ENCODE measurements around the gene HCST.
A peak's percentile ranks its signal among the peaks of the same experiment; 100 is the strongest.

HCST gene

DNA sequence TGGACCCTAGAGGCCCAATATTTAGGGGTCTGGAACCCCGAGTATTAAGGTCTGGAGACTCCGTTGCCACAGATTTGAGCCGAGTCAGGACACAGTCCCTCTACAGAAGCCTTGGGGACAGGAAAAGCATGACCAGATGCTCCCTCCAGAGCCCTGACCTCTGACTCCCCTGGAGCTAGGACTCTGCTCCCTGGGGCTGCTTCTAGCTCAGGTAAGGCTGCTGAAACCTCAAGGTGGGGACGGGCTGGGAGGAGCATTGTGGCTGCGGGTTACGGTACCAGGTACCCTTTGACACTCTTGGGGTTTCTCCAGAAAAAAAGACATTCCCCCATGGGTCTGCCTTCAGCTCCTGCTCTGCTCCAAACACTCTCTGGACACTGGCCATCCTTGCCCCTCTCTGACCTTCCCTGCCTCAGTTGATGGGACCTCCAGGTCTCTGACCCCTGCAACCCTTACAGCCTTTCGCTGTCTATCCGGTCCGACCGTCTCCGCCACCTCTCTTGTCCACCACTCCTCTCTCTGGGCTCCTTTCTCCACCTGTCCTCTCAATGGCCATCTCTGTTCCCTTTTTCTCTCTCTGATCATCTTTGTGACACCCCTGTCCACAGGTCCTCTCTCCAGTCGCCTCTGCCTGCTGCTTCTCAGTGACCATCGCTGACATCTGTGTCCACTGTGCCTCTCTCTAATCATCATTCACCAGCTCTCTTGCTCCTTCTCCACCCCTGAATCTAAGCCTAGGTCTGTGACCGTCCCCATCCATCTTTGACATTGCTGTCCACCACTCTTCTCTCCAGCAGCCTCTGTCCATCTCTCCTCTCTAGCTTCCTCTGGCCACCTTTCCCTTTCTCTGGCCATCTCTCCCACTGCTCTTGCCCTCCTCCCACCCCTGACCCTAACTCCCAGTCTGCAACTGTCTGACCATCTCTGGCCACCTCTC lies 35.3 kb downstream of the HCST start:
- ATAC-seq = peak; percentile 15
- no peak for TF ChIP-seq ESRRG (CRISPR knock-in tag; IDR thresholded peaks at IDR 0.05)
- TF ChIP-seq CSDC2 (CRISPR knock-in tag; IDR thresholded peaks at IDR 0.05) = no peak
- TF ChIP-seq GLIS3 (CRISPR knock-in tag; IDR thresholded peaks at IDR 0.05) = no peak
- no peak for TF ChIP-seq RARB (CRISPR knock-in tag; IDR thresholded peaks at IDR 0.05)
- TF ChIP-seq SNAI2 (CRISPR knock-in tag; IDR thresholded peaks at IDR 0.05) = no peak
- TF ChIP-seq, protein P1, sequence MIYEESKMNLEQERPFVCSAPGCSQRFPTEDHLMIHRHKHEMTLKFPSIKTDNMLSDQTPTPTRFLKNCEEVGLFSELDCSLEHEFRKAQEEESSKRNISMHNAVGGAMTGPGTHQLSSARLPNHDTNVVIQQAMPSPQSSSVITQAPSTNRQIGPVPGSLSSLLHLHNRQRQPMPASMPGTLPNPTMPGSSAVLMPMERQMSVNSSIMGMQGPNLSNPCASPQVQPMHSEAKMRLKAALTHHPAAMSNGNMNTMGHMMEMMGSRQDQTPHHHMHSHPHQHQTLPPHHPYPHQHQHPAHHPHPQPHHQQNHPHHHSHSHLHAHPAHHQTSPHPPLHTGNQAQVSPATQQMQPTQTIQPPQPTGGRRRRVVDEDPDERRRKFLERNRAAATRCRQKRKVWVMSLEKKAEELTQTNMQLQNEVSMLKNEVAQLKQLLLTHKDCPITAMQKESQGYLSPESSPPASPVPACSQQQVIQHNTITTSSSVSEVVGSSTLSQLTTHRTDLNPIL (CRISPR knock-in tag; IDR thresholded peaks at IDR 0.05; ENCODE audit: low read depth) = no peak
- no peak for TF ChIP-seq PPARA (CRISPR knock-in tag; IDR thresholded peaks at IDR 0.05; ENCODE audit: borderline replicate concordance)
- TF ChIP-seq, protein P2, sequence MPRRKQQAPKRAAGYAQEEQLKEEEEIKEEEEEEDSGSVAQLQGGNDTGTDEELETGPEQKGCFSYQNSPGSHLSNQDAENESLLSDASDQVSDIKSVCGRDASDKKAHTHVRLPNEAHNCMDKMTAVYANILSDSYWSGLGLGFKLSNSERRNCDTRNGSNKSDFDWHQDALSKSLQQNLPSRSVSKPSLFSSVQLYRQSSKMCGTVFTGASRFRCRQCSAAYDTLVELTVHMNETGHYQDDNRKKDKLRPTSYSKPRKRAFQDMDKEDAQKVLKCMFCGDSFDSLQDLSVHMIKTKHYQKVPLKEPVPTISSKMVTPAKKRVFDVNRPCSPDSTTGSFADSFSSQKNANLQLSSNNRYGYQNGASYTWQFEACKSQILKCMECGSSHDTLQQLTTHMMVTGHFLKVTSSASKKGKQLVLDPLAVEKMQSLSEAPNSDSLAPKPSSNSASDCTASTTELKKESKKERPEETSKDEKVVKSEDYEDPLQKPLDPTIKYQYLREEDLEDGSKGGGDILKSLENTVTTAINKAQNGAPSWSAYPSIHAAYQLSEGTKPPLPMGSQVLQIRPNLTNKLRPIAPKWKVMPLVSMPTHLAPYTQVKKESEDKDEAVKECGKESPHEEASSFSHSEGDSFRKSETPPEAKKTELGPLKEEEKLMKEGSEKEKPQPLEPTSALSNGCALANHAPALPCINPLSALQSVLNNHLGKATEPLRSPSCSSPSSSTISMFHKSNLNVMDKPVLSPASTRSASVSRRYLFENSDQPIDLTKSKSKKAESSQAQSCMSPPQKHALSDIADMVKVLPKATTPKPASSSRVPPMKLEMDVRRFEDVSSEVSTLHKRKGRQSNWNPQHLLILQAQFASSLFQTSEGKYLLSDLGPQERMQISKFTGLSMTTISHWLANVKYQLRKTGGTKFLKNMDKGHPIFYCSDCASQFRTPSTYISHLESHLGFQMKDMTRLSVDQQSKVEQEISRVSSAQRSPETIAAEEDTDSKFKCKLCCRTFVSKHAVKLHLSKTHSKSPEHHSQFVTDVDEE (CRISPR knock-in tag; IDR thresholded peaks at IDR 0.05) = no peak
- TF ChIP-seq ARNTL (CRISPR knock-in tag; IDR thresholded peaks at IDR 0.05; ENCODE audit: borderline replicate concordance, low read depth) = no peak

DNA sequence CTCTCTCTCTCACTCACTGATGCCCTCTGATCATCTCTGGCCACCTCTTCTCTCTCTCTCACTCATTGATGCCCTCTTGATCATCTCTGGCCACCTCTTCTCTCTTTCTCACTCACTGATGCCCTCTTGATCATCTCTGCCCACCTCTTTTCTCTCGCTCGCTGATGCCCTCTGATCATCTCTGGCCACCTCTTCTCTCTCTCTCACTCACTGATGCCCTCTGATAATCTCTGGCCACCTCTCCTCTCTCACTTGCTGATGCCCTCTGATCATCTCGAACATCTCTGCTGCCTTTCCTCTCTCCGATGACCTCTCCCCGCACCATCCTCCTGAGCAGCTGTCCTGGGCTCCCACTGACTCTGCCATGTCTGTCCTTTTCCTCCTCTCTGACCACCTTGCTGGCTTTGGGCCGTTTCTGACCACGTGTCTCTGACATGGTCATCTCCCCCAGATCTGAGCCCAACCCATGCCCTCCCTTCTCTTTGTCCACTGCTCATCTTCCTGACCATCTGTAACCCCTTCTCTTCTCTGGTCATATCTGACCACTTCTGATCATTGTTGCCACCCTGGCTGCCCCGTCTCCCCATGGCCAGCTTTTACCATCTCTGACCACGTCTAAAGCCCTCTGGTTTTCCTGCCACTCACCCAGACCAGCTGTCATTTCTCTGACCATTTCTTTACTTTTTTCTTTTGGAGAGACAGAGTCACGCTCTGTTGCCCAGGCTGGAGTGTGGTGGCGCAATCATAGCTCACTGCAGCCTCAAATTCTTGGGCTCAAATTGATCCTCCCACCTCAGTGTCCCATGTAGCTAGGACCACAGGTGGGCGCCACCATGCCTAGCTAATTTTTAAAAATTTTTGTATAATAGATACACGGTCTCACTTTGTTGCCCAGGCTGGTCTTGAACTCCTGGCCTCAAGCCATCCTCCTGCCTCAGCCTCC lies 36.2 kb downstream of the HCST start:
- TF ChIP-seq GLIS3 (CRISPR knock-in tag; IDR thresholded peaks at IDR 0.05) (no peak), CSDC2 (CRISPR knock-in tag; IDR thresholded peaks at IDR 0.05) (no peak), ZC3H10 (CRISPR knock-in tag; IDR thresholded peaks at IDR 0.05) (no peak), TCF4 (CRISPR knock-in tag; IDR thresholded peaks at IDR 0.05; ENCODE audit: borderline replicate concordance) (no peak), PPARA (CRISPR knock-in tag; IDR thresholded peaks at IDR 0.05; ENCODE audit: borderline replicate concordance) (no peak), BACH2 (CRISPR knock-in tag; IDR thresholded peaks at IDR 0.05; ENCODE audit: borderline replicate concordance) (no peak), ZFP30 (CRISPR knock-in tag; IDR thresholded peaks at IDR 0.05) (no peak), RARB (CRISPR knock-in tag; IDR thresholded peaks at IDR 0.05) (no peak)
- TF ChIP-seq, protein P3, sequence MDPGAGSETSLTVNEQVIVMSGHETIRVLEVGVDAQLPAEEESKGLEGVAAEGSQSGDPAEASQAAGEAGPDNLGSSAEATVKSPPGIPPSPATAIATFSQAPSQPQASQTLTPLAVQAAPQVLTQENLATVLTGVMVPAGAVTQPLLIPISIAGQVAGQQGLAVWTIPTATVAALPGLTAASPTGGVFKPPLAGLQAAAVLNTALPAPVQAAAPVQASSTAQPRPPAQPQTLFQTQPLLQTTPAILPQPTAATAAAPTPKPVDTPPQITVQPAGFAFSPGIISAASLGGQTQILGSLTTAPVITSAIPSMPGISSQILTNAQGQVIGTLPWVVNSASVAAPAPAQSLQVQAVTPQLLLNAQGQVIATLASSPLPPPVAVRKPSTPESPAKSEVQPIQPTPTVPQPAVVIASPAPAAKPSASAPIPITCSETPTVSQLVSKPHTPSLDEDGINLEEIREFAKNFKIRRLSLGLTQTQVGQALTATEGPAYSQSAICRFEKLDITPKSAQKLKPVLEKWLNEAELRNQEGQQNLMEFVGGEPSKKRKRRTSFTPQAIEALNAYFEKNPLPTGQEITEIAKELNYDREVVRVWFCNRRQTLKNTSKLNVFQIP (CRISPR knock-in tag; IDR thresholded peaks at IDR 0.05; ENCODE audit: borderline replicate concordance, low read depth) = no peak
- no peak for ATAC-seq

DNA sequence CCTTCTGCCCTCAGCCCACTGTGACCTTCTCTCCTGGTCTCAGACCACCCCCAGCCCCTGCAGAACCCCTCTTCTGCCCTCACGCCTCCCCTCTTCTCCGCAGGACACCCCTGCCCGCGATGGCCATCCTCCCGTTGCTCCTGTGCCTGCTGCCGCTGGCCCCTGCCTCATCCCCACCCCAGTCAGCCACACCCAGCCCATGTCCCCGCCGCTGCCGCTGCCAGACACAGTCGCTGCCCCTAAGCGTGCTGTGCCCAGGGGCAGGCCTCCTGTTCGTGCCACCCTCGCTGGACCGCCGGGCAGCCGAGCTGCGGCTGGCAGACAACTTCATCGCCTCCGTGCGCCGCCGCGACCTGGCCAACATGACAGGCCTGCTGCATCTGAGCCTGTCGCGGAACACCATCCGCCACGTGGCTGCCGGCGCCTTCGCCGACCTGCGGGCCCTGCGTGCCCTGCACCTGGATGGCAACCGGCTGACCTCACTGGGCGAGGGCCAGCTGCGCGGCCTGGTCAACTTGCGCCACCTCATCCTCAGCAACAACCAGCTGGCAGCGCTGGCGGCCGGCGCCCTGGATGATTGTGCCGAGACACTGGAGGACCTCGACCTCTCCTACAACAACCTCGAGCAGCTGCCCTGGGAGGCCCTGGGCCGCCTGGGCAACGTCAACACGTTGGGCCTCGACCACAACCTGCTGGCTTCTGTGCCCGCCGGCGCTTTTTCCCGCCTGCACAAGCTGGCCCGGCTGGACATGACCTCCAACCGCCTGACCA lies 37.2 kb downstream of the HCST start:
- ATAC-seq = no peak
- TF ChIP-seq ARNTL (CRISPR knock-in tag; IDR thresholded peaks at IDR 0.05; ENCODE audit: borderline replicate concordance, low read depth) (no peak), OSR1 (CRISPR knock-in tag; IDR thresholded peaks at IDR 0.05) (no peak), ZNF565 (CRISPR knock-in tag; conservative IDR thresholded peaks at IDR 0.05; ENCODE audit: low read depth) (no peak), GLIS3 (CRISPR knock-in tag; IDR thresholded peaks at IDR 0.05) (no peak), SNAI2 (CRISPR knock-in tag; IDR thresholded peaks at IDR 0.05) (no peak), PPARA (CRISPR knock-in tag; IDR thresholded peaks at IDR 0.05; ENCODE audit: borderline replicate concordance) (no peak), BACH2 (CRISPR knock-in tag; IDR thresholded peaks at IDR 0.05; ENCODE audit: borderline replicate concordance) (no peak), CSDC2 (CRISPR knock-in tag; IDR thresholded peaks at IDR 0.05) (no peak), ZNF8 (CRISPR knock-in tag; IDR thresholded peaks at IDR 0.05) (no peak), ZC3H10 (CRISPR knock-in tag; IDR thresholded peaks at IDR 0.05) (no peak), ISL1 (CRISPR knock-in tag; IDR thresholded peaks at IDR 0.05) (no peak), RARB (CRISPR knock-in tag; IDR thresholded peaks at IDR 0.05) (no peak), ZFP3 (CRISPR knock-in tag; IDR thresholded peaks at IDR 0.05) (no peak), ESRRG (CRISPR knock-in tag; IDR thresholded peaks at IDR 0.05) (no peak), TCF4 (CRISPR knock-in tag; IDR thresholded peaks at IDR 0.05; ENCODE audit: borderline replicate concordance) (no peak), ZNF70 (CRISPR knock-in tag; IDR thresholded peaks at IDR 0.05) (no peak)
- TF ChIP-seq, protein P1 (CRISPR knock-in tag; IDR thresholded peaks at IDR 0.05; ENCODE audit: low read depth) = no peak
- TF ChIP-seq, protein P3 (CRISPR knock-in tag; IDR thresholded peaks at IDR 0.05; ENCODE audit: borderline replicate concordance, low read depth) = no peak
- TF ChIP-seq, protein P4, sequence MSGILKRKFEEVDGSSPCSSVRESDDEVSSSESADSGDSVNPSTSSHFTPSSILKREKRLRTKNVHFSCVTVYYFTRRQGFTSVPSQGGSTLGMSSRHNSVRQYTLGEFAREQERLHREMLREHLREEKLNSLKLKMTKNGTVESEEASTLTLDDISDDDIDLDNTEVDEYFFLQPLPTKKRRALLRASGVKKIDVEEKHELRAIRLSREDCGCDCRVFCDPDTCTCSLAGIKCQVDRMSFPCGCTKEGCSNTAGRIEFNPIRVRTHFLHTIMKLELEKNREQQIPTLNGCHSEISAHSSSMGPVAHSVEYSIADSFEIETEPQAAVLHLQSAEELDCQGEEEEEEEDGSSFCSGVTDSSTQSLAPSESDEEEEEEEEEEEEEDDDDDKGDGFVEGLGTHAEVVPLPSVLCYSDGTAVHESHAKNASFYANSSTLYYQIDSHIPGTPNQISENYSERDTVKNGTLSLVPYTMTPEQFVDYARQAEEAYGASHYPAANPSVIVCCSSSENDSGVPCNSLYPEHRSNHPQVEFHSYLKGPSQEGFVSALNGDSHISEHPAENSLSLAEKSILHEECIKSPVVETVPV (CRISPR knock-in tag; IDR thresholded peaks at IDR 0.05) = no peak
